HepG2 (cell line): ENCODE results near the gene A4GNT. TPM values are rescaled to one million over a fixed set of nuclear protein-coding genes. Genes with fewer than 3 reads are reported as not detected.

ENCODE experiments used
- ATAC-seq: fragments of 200-7000 bp; cut with Tn5 transposase; 3 replicates; pipeline ENCODE4 v1.9.1; 2020; ENCODE audit warnings: mild to moderate bottlenecking, moderate library complexity
- BruUV-seq: library from RNA; stranded (reverse); fragments of 400-500 nt; replicated peaks from 2 replicates; lab custom pipeline; 2021; lab: Mats Ljungman, UMichigan
- CTCF ChIA-PET: fragments of 300-600 bp; formaldehyde crosslinking; extraction: SDS; loops from one replicate; lab custom pipeline; 2021; ENCODE audit warnings: low total read pairs, inconsistent platforms, low intra/inter-chr PET ratio; lab: Yijun Ruan, JAX
- POLR2A ChIA-PET: fragments of 350-600 bp; sonication (Branson Sonifier 250); formaldehyde crosslinking; loops from one replicate; lab custom pipeline; 2020; ENCODE audit warnings: antibody characterized with exemption, inconsistent platforms; lab: Yijun Ruan, JAX
- DNase-seq: peaks from one replicate; pipeline ENCODE4 v3.0.0-alpha.2; 2015; ENCODE audit warnings: low spot score
- FAIRE-seq: peaks from 3 replicates; lab custom pipeline; 2011; peaks lifted over from hg19 to GRCh38; lab: Jason Lieb, UNC
- H2AFZ ChIP-seq: one replicate; pipeline ENCODE4 v1.6.1; 2011; ENCODE audit warnings: low read length, inconsistent platforms
- H3K27ac ChIP-seq: fragments of 300-600 bp; 3 replicates; pipeline ENCODE4 v1.8.0; 2011; ENCODE audit warnings: mixed run types, mild to moderate bottlenecking, mixed read lengths, low read length, inconsistent platforms; ENCODE audit not compliant: insufficient read depth; ENCODE audit errors: extremely low read length
- H3K27me3 ChIP-seq, 2 experiments: fragments of 200-600 bp in 1 of 2; 2 replicates in 1 of 2; 3 replicates in 1 of 2; pipeline versions ENCODE4 v1.6.0 to v1.8.0; 2011; ENCODE audit warnings: low read length in 2 of 2, mild to moderate bottlenecking in 2 of 2, moderate library complexity in 2 of 2, inconsistent platforms in 1 of 2; ENCODE audit not compliant: insufficient read depth in 2 of 2, control insufficient read depth in 1 of 2
- H3K36me3 ChIP-seq, 2 experiments: fragments of 200-600 bp in 1 of 2; replicated peaks in 1 of 2; 2 replicates in 1 of 2; 3 replicates in 1 of 2; pipeline versions ENCODE4 v1.5.1 to v1.8.0; 2011; ENCODE audit warnings: low read length in 2 of 2, inconsistent platforms in 1 of 2; ENCODE audit not compliant: insufficient read depth in 2 of 2, control insufficient read depth in 1 of 2
- H3K4me1 ChIP-seq: 2 replicates; pipeline ENCODE4 v1.5.1; 2012; ENCODE audit warnings: low read length, inconsistent platforms; ENCODE audit not compliant: insufficient read depth
- H3K4me2 ChIP-seq: 2 replicates; pipeline ENCODE4 v1.6.0; 2011; ENCODE audit warnings: low read depth, low read length, inconsistent platforms
- H3K4me3 ChIP-seq, 3 experiments: fragments of 200-600 bp in 1 of 3; sonication (generic), shearing (Covaris generic) in 1 of 3; replicated peaks in 1 of 3; 2 replicates each; pipeline ENCODE4 v1.5.1; 2011 to 2016; ENCODE audit warnings: low read length in 3 of 3, inconsistent platforms in 2 of 3, low read depth in 2 of 3, mild to moderate bottlenecking in 2 of 3, control low read depth in 1 of 3, mixed read lengths in 1 of 3; ENCODE audit not compliant: insufficient read depth in 1 of 3
- H3K79me2 ChIP-seq: one replicate; pipeline ENCODE4 v1.6.1; 2011; ENCODE audit warnings: low read length, inconsistent platforms; ENCODE audit not compliant: insufficient read depth
- H3K9ac ChIP-seq: 2 replicates; pipeline ENCODE4 v1.6.0; 2011; ENCODE audit warnings: mild to moderate bottlenecking, low read depth, low read length, inconsistent platforms; ENCODE audit not compliant: insufficient read depth
- H3K9me3 ChIP-seq: 2 replicates; pipeline ENCODE4 v1.5.1; 2012; ENCODE audit warnings: mild to moderate bottlenecking, low read length
- H4K20me1 ChIP-seq: 2 replicates; pipeline ENCODE4 v1.6.0; 2011; ENCODE audit warnings: inconsistent platforms, mild to moderate bottlenecking, low read length, moderate library complexity; ENCODE audit not compliant: insufficient read depth
- RXRB ChIP-seq: IDR thresholded peaks from 2 replicates; pipeline ENCODE4 v1.6.1; 2016; ENCODE audit warnings: borderline replicate concordance, missing genetic modification reagents, missing compliant biosample characterization
- ZNF496 ChIP-seq: sonication (generic); formaldehyde crosslinking; IDR thresholded peaks from 2 replicates; pipeline ENCODE4 v1.8.1; 2023; ENCODE audit warnings: mild to moderate bottlenecking, moderate library complexity, missing genetic modification reagents; ENCODE audit not compliant: insufficient replicate concordance
- ZNF773 ChIP-seq: sonication (generic); formaldehyde crosslinking; IDR thresholded peaks from 2 replicates; pipeline ENCODE4 v1.4.0; 2020; ENCODE audit warnings: missing genetic modification reagents, borderline replicate concordance
- ZNF883 ChIP-seq: sonication (generic); formaldehyde crosslinking; IDR thresholded peaks from 2 replicates; pipeline ENCODE4 v1.5.1; 2020; ENCODE audit warnings: mild to moderate bottlenecking, missing genetic modification reagents; ENCODE audit errors: not compliant biosample characterization
- ZNF891 ChIP-seq: sonication (generic); formaldehyde crosslinking; IDR thresholded peaks from 2 replicates; pipeline ENCODE4 v1.5.0; 2020; ENCODE audit warnings: mild to moderate bottlenecking, missing genetic modification reagents
- WGBS: methylation state at CpG from one replicate; pipeline ENCODE4 v1.1.6; 2017; ENCODE audit warnings: low lambda C conversion rate; 5-methylcytosine and 5-hydroxymethylcytosine counted together
- in situ Hi-C: cut with HindIII; loops from 2 replicates; pipeline ENCODE4 v1.10.0; 2017; ENCODE audit warnings: low pct_unique_long_range_greater_than_20kb; ENCODE audit not compliant: extremely low pct_ligation_motif_present
- intact Hi-C: fragments of 100-400 bp; cut with micrococcal nuclease; formaldehyde crosslinking; loops from one replicate; pipeline ENCODE4 v1.10.0; 2022; ENCODE audit not compliant: unreplicated experiment
- polyA plus RNA-seq, 8 experiments: library from polyadenylated mRNA; depleted of rRNA in 3 of 8; stranded (reverse) in 7 of 8; unstranded in 1 of 8; fragments of >200 nt; fragmentation: Illumina TruSeq in 4 of 8; extraction: Trizol in 4 of 8; gene quantifications; 2 replicates each; pipeline versions ENCODE4 v1.2.1 to v1.2.3, GENCODE V29; 2011 to 2016; ENCODE audit warnings: low read depth in 4 of 8, missing spikeins in 1 of 8, mixed read lengths in 1 of 8; ENCODE audit not compliant: insufficient read depth in 1 of 8
- total RNA-seq, 5 experiments: library from RNA; depleted of rRNA; stranded (reverse); fragments of >200 nt; fragmentation: Illumina TruSeq; extraction: Trizol; gene quantifications; 2 replicates each; pipeline ENCODE4 v1.2.3, GENCODE V29; 2016; ENCODE audit warnings: low read depth in 1 of 5
- TF ChIP-seq, protein P1 (sequence below): IDR thresholded peaks from 2 replicates; pipeline ENCODE4 v1.6.1; 2016; ENCODE audit warnings: low read depth, control low read depth
- TF ChIP-seq, protein P2 (sequence below): sonication (generic); formaldehyde crosslinking; IDR thresholded peaks from 2 replicates; pipeline ENCODE4 v1.4.0; 2020; ENCODE audit warnings: mild to moderate bottlenecking, missing genetic modification reagents

The A4GNT gene
- total and polyA plus RNA-seq, 2 of the 13 experiments (the other 11 are each of a cell fraction or from before 2014, with no cell fraction given) = not detected

DNA sequence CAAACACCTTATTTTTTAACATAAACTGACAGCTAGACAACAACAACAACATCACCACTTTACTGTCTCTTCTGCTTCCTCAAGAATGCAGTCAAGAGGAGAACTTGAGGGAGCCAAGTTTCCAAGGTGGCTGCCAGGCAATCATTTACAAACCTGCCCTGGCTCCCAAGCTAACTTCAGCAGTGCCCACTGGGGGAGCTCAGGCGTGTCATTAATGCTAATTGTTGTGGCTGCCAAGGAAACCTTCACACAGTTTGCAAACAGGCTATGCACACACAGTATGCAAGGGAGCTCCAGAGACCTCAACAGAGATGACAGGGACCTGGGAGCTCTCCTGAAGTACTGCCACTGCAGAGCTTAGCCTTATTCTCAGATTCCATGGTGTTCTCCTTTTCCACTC is 18.9 kb downstream of the A4GNT start:
- CTCF ChIA-PET = no interaction called here
- POLR2A ChIA-PET = no interaction called here
- no peak for DNase-seq

DNA sequence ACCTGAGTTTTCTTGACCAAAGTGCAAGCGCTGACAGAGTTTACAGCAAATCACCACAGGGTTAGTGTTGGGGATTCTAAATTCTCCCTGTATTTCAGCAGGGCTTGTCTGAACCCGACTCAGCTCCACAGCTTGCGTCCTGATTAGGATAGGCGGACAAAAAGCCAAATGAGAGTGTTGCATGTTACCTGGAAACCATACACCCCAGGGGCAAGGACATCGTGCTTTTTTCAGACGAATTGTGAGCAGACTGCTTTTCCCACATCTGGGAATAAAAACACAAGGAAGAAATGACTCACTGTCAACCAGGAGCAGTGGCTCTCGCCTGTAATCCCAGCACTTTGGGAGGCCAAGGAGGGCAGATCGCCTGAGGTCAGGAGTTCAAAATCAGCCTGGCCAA is 19.8 kb downstream of the A4GNT start:
- Histone ChIP-seq H3K9ac (no peak overlapping the region), H3K4me3 (no peak overlapping the region), H3K36me3 (no peaks in the 10 kb centered on the region; a peak in 1 of 5 replicates), H3K79me2 (no peaks in the 10 kb centered on the region), H3K4me1 (peaks cover 9% of the 10 kb centered on the region), H3K27me3 (no peaks in the 10 kb centered on the region; a peak in 3 of 5 replicates), H3K9me3 (no peaks in the 10 kb centered on the region), H2AFZ (no peak overlapping the region), H3K4me2 (no peak overlapping the region), H4K20me1 (no peaks in the 10 kb centered on the region), H3K27ac (no peak overlapping the region)
- BruUV-seq = no TSS peak
- DNase-seq (no peak), FAIRE-seq (no peak), ATAC-seq (no peak)
- ChIA-PET POLR2A (no interaction called here), CTCF (no interaction called here)
- TF ChIP-seq, protein P1, sequence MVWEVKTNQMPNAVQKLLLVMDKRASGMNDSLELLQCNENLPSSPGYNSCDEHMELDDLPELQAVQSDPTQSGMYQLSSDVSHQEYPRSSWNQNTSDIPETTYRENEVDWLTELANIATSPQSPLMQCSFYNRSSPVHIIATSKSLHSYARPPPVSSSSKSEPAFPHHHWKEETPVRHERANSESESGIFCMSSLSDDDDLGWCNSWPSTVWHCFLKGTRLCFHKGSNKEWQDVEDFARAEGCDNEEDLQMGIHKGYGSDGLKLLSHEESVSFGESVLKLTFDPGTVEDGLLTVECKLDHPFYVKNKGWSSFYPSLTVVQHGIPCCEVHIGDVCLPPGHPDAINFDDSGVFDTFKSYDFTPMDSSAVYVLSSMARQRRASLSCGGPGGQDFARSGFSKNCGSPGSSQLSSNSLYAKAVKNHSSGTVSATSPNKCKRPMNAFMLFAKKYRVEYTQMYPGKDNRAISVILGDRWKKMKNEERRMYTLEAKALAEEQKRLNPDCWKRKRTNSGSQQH (CRISPR knock-in tag) = no peak
- TF ChIP-seq RXRB (no peak), ZNF883 (no peak), ZNF773 (CRISPR knock-in tag) (no peak), ZNF496 (no peak)
- TF ChIP-seq, protein P2, sequence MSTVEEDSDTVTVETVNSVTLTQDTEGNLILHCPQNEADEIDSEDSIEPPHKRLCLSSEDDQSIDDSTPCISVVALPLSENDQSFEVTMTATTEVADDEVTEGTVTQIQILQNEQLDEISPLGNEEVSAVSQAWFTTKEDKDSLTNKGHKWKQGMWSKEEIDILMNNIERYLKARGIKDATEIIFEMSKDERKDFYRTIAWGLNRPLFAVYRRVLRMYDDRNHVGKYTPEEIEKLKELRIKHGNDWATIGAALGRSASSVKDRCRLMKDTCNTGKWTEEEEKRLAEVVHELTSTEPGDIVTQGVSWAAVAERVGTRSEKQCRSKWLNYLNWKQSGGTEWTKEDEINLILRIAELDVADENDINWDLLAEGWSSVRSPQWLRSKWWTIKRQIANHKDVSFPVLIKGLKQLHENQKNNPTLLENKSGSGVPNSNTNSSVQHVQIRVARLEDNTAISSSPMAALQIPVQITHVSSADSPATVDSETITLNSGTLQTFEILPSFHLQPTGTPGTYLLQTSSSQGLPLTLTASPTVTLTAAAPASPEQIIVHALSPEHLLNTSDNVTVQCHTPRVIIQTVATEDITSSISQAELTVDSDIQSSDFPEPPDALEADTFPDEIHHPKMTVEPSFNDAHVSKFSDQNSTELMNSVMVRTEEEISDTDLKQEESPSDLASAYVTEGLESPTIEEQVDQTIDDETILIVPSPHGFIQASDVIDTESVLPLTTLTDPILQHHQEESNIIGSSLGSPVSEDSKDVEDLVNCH (CRISPR knock-in tag) = no peak
- intact Hi-C loops (no loop called here), in situ Hi-C loops (no loop called here)
- 90% methylated on average over 8 of the region's 8 CpGs for WGBS

More for the DNA sequence above, 18.9 kb downstream of the A4GNT start:
- FAIRE-seq (no peak), ATAC-seq (no peak)
- no peaks in the 10 kb centered on the region for H3K79me2 ChIP-seq
- intact Hi-C loops = no loop called here
- H4K20me1 ChIP-seq = no peaks in the 10 kb centered on the region
- no CpG with 5 or more reads among the region's 1 CpG for WGBS
- no peaks in the 10 kb centered on the region; a peak in 1 of 5 replicates for H3K36me3 ChIP-seq
- H3K4me1 ChIP-seq = peaks cover 11% of the 10 kb centered on the region
- in situ Hi-C loops = no loop called here
- no peak for TF ChIP-seq ZNF891 (CRISPR knock-in tag)
- H2AFZ ChIP-seq = no peak overlapping the region
- no peak overlapping the region for H3K4me3 ChIP-seq
- no peak overlapping the region for H3K4me2 ChIP-seq
- no peaks in the 10 kb centered on the region; a peak in 3 of 5 replicates for H3K27me3 ChIP-seq
- H3K27ac ChIP-seq = no peak overlapping the region
- BruUV-seq = no TSS peak
- no peaks in the 10 kb centered on the region for H3K9me3 ChIP-seq
- no peak overlapping the region for H3K9ac ChIP-seq
